ENCODE measurements around the gene ZNF836.

ZNF836 gene

DNA sequence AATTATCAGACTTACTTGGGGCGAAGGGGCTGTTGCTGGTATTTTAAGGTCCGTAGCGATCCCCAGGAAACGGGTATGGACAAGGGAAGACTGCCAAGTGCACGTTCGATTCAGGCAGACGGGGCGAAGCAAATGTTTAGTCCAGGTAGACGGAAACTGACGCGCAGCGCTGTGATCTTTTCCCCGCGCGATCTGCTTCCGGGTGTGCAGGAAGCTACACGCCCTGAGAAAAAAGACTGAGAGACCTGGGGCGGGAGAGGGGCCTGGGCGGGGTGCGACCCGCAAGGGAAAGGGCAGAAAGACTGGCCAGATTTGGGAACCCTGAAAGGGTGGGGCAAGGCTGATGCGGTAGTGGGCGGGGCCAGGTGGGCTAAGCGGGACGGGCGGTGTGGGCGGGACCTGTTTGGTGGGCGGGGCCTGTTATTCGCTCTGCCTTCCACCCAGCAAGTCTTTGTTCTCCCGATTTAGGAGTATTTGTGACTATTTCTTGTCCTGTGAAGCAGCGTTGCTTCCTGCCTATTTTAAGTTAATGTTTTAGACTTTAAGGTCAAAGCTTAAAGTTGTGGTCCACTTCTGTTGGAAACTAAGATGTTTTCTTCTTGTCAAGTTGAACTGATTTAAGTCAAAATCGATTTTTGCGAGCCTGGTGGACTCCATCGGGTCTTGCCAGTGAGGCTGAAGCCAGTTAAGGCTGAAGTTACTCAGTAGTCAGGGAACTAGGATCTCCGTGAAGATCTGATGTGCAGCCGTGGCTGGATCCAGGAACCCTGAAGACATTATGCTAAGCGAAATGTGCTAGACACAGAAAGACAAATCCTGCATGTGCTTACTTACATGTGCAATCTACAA lies at the start of gene ZNF836:
ZNF836 (minus strand) TSS at position 301 of the 849 bp plus-strand sequence. CDS start 3,549 bp downstream, outside the sequence.
- TF ChIP-seq, protein P1, sequence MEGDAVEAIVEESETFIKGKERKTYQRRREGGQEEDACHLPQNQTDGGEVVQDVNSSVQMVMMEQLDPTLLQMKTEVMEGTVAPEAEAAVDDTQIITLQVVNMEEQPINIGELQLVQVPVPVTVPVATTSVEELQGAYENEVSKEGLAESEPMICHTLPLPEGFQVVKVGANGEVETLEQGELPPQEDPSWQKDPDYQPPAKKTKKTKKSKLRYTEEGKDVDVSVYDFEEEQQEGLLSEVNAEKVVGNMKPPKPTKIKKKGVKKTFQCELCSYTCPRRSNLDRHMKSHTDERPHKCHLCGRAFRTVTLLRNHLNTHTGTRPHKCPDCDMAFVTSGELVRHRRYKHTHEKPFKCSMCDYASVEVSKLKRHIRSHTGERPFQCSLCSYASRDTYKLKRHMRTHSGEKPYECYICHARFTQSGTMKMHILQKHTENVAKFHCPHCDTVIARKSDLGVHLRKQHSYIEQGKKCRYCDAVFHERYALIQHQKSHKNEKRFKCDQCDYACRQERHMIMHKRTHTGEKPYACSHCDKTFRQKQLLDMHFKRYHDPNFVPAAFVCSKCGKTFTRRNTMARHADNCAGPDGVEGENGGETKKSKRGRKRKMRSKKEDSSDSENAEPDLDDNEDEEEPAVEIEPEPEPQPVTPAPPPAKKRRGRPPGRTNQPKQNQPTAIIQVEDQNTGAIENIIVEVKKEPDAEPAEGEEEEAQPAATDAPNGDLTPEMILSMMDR (IDR thresholded peaks at IDR 0.05; ENCODE audit: control insufficient read depth, extremely low read depth, insufficient read depth) = no peak
- peak; percentile 45 for DNase-seq (ENCODE audit: low read depth)
- peak within 1 kb of the TSS; percentile 75 for H3K4me3 ChIP-seq (ENCODE audit: low read depth, low read length)

DNA sequence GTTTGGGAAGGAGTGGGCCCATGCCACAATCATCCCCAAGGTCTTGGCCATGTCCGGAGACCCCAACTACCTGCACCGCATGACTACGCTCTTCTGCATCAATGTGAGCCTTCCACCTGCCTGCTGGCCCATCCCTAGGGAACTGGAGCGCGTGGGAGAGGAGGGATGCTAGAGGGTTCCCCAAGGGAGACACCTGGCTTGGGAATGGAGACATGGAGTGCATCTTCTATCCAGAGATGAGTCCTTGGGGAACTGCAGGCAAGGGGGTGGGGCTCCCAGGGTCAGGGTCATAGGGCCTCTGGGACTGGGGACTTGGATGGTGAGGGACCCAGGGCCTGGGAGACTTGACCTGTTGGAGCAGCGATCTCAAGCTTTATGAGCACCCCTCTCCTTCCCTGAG lies 49.6 kb upstream of the ZNF836 start:
- DNase-seq (ENCODE audit: low read depth) = no peak
- H3K4me3 ChIP-seq (ENCODE audit: low read depth, low read length) = no peak overlapping the region
- TF ChIP-seq, protein P1 (IDR thresholded peaks at IDR 0.05; ENCODE audit: control insufficient read depth, extremely low read depth, insufficient read depth) = no peak

DNA sequence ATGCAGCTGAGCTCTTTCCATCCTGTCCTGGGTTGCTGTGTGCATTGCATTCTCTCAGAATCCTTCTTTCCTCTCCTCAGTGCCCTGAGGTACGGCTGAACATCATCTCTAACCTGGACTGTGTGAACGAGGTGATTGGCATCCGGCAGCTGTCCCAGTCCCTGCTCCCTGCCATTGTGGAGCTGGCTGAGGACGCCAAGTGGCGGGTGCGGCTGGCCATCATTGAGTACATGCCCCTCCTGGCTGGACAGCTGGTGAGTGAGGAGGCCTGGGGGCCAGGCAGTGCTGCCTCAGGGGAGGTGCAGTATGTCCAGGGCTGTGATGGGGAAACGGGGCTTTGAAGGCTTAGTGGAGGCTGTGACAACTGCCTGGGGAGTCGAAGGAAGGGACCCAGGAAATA lies 48.2 kb upstream of the ZNF836 start:
- TF ChIP-seq, protein P1 (IDR thresholded peaks at IDR 0.05; ENCODE audit: control insufficient read depth, extremely low read depth, insufficient read depth) = no peak
- no peak overlapping the region for H3K4me3 ChIP-seq (ENCODE audit: low read depth, low read length)
- DNase-seq (ENCODE audit: low read depth) = no peak

DNA sequence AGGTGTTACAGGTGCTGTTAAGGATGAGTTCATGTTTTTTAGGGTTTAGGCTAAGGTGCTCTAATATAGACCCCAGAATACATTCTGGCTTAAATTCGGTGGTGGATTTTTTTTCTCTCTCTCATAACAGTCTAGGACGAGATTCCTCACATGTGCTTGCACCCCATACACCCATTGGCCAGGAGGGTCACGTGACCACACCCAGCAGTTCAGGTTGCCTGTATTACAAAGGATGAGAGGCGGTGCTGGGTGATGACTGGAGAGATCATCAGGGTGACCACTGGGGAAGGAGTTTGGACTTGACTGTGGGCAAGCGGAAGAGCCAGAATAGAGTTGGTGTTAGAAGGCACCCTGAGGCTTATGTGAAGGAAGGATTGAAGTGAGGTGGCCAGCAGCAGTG lies 46.2 kb upstream of the ZNF836 start:
- no peak overlapping the region for H3K4me3 ChIP-seq (ENCODE audit: low read depth, low read length)
- DNase-seq (ENCODE audit: low read depth) = no peak

DNA sequence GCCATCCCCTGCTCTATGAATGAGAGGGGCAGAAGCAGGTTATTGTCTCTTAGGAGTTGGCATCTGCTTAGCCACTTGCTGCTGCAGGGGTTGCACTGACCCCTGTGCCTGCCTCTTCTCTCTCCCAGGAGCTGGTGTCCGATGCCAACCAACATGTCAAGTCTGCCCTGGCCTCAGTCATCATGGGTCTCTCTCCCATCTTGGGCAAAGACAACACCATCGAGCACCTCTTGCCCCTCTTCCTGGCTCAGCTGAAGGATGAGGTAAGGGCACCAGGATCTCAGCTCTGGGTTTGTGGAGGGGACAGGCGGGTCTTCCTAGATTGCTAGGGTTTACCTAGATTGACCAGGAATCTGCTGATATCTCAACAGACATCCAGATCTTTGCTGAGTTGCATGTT lies 45.0 kb upstream of the ZNF836 start:
- no peak for DNase-seq (ENCODE audit: low read depth)
- H3K4me3 ChIP-seq (ENCODE audit: low read depth, low read length) = no peak overlapping the region
- TF ChIP-seq, protein P1 (IDR thresholded peaks at IDR 0.05; ENCODE audit: control insufficient read depth, extremely low read depth, insufficient read depth) = no peak

More for the DNA sequence above, 46.2 kb upstream of the ZNF836 start:
- TF ChIP-seq, protein P1 (IDR thresholded peaks at IDR 0.05; ENCODE audit: control insufficient read depth, extremely low read depth, insufficient read depth) = no peak

DNA sequence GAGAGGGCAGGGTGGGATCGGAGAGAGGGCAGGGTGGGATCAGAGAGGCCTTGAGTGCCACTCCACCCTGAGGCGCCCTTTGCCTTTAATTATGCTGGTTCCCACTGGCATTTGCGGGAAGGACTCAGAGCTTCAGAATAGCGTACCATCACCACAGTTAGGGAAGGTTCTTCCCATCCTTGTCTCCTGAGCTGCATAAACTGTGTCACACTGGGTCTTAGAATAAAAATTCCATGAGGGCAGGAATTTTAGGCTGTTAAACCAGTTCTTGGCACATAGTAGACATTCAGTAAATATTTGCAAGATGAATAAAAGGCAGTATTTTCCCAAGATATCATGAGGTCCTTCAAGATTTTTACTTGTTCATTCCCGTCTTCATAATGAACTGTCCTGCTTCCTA lies 42.8 kb upstream of the ZNF836 start:
- TF ChIP-seq, protein P1 (IDR thresholded peaks at IDR 0.05; ENCODE audit: control insufficient read depth, extremely low read depth, insufficient read depth) = no peak
- H3K4me3 ChIP-seq (ENCODE audit: low read depth, low read length) = no peak overlapping the region
- no peak for DNase-seq (ENCODE audit: low read depth)
